ENCODE measurements around the gene LRRC25. TPM values are rescaled to one million over a fixed set of nuclear protein-coding genes. Genes with fewer than 3 reads are reported as not detected.

Gene LRRC25
- total and polyA plus RNA-seq, 2 donors (not counting 3 experiments of a cell fraction or from before 2014, with no cell fraction given): not detected

DNA sequence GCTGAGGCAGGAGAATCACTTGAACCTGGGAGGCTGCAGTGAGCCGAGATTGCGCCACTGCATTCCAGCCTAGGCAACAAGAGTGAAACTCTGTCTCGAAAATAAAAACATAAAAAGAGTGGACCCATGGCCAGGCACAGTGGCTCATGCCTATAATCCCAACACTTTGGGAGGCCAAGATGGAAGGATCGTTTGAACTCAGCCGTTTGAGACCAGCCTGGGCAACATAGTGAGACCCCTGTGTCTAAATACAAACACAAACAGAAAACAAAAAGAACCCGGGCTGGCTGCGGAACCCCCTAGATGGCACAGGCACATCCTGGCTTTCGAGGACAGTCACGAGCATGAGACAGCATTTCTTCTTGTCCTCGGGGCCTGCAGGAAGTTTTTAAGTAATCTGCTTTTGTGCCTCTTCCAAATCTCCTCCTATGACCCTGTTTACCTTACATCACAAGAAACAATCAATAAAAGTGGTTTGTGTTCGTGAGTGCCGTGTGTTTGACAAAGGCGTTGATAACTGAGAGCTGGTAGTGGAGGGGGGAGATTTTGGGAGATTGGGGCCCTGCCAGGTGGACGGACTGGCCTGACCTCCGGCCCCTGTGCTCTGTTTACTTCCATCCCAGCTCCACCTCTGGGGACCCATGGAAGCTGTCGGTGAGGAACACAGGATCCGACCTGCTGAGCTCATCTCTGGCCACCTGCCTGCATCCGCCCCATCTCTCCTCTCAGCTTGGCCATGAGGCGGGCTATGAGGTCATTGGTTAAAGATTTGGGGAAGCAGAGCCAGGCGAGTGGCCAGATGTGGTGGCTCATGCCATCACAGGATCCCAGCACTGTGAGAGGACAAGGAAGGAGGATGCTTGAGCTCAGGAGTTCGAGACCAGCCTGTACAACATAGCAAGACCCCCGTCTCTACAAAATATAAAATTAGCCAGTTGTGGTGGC lies 17.3 kb downstream of the LRRC25 start:
- Histone ChIP-seq H3K4me2 (ENCODE audit: insufficient read depth, low read length) (no peak overlapping the region), H4K20me1 (replicated peaks; ENCODE audit: control insufficient read depth, extremely low read depth, insufficient read depth, low read length) (no peaks in the 10 kb centered on the region), H3K36me3 (ENCODE audit: control insufficient read depth in 2 of 2, extremely low read depth in 1 of 2, insufficient read depth in 2 of 2, low read length in 2 of 2) (no peaks in the 10 kb centered on the region), H2AFZ (ENCODE audit: low read depth, low read length) (no peak overlapping the region), H3K79me2 (ENCODE audit: control insufficient read depth, insufficient read depth, low read length) (no peaks in the 10 kb centered on the region), H3K27me3 (ENCODE audit: control insufficient read depth in 2 of 2, insufficient read depth in 2 of 2, low read length in 2 of 2) (no peaks in the 10 kb centered on the region), H3K9ac (replicated peaks; ENCODE audit: extremely low read depth, insufficient read depth, low read length) (no peak overlapping the region), H3K4me1 (ENCODE audit: control insufficient read depth, extremely low read depth, insufficient read depth, low read length) (peaks cover 3% of the 10 kb centered on the region), H3K4me3 (replicated peaks in 1 of 3; ENCODE audit: insufficient read depth in 1 of 3, low read depth in 1 of 3, low read length in 3 of 3) (no peak overlapping the region), H3K27ac (ENCODE audit: insufficient read depth, low read depth, low read length) (no peak overlapping the region), H3K9me3 (replicated peaks; ENCODE audit: control insufficient read depth, insufficient read depth, low read length) (no peaks in the 10 kb centered on the region), H3K9me1 (replicated peaks; ENCODE audit: control insufficient read depth, extremely low read depth, insufficient read depth, low read length) (no peaks in the 10 kb centered on the region)
- FAIRE-seq (no peak), DNase-seq (ENCODE audit: low read depth, low spot score) (no peak)
- dilution Hi-C loops (cut with MboI; ENCODE audit: extremely low pct_ligation_motif_present, low sequenced_read_pairs): no loop called here
- BruUV-seq (replicated peaks): no TSS peak
- ChIA-PET CTCF (interaction anchor here (0.6 to 1.3 kb wide), 3 partner anchors 30 to 209 kb away, joined by 4 to 5 read pairs (median 4); no protein-coding TSS in a partner anchor), POLR2A (no interaction called here)
- TF ChIP-seq MAX (IDR thresholded peaks at IDR 0.05; ENCODE audit: insufficient read depth, insufficient read length): no peak
- TF ChIP-seq CTCF (IDR thresholded peaks at IDR 0.05; ENCODE audit: extremely low read depth in 1 of 2, insufficient read depth in 1 of 2, low read depth in 1 of 2, low read length in 2 of 2): no peak
- no peak for TF ChIP-seq MYC (IDR thresholded peaks at IDR 0.05; ENCODE audit: low read depth, low read length)
- no peak for TF ChIP-seq EZH2 (IDR thresholded peaks at IDR 0.05; ENCODE audit: borderline replicate concordance, low read depth, low read length, severe bottlenecking)
- TF ChIP-seq FOS (IDR thresholded peaks at IDR 0.05; ENCODE audit: borderline replicate concordance, insufficient read depth, low read length): no peak
- TF ChIP-seq GATA2 (IDR thresholded peaks at IDR 0.05; ENCODE audit: insufficient read depth, insufficient read length, low read depth, low read length): no peak
- TF ChIP-seq POLR2A (IDR thresholded peaks at IDR 0.05; ENCODE audit: low read depth, low read length): no peak
- TF ChIP-seq JUN (IDR thresholded peaks at IDR 0.05; ENCODE audit: borderline replicate concordance, insufficient read depth, insufficient read length, low read depth): no peak
- TF ChIP-seq POLR2AphosphoS5 (IDR thresholded peaks at IDR 0.05; ENCODE audit: insufficient read depth, low read depth, low read length): no peak
- intact Hi-C loops (cut with micrococcal nuclease): no loop called here

Measured in endothelial cell of umbilical vein (primary cell).